HG02610 (cell line): Measurements from ENCODE around the gene ALDH16A1.

ENCODE experiments used
- ATAC-seq: cut with Tn5 transposase; IDR thresholded peaks from one replicate; pipeline ENCODE4 v1.9.1; 2021; ENCODE audit warnings: mild to moderate bottlenecking, moderate library complexity; ENCODE audit not compliant: unreplicated experiment

Gene ALDH16A1

GRCh38 chr19:49453013-49453756, at the start of gene ALDH16A1:
Gene ALDH16A1, plus strand, starts transcription at chr19:49453225. Its CDS starts 107 bp downstream, at chr19:49453332.
- peak; percentile 82 for ATAC-seq

DNA sequence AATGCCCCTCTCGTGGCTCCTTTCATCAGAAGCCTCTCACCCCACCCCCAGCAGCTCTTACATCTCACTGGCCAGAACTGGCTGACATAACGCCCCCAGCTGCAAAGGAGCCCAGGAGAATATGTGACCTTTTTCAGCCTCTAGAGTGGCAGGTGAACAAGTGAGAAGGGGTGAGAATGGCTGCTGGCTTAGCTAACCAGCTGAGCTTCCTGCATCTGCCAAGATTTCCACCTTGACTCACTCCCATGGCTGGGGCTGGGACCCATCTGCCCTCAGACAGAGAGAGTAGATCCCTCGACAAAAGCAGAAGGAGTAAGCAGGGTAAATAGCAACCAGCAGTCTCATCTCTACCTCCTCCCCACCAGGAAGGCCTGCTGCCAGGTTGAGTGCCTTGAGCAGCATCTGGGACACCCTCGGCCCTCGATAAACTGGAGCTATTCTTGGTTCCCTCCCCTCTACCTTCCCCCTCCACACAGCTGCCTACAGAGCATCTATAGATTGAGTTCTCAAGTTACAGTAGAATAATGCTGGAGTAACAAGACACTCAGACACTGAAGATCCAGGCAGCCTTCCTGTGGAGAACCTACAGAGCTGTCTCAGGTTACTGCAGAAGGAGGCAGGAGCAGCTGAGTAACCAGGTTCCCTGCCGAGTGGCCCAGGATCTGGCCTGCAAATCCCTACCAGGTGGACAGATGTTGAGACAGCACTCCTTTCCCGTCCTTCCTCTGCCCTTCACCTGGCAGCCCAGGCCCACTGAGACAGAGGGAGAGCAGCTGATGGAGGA, 49.4 kb upstream of the ALDH16A1 start:
- ATAC-seq, result no peak

GRCh38 chr19:49407079-49407478, 45.9 kb upstream of the ALDH16A1 start:
- ATAC-seq, result no peak

DNA sequence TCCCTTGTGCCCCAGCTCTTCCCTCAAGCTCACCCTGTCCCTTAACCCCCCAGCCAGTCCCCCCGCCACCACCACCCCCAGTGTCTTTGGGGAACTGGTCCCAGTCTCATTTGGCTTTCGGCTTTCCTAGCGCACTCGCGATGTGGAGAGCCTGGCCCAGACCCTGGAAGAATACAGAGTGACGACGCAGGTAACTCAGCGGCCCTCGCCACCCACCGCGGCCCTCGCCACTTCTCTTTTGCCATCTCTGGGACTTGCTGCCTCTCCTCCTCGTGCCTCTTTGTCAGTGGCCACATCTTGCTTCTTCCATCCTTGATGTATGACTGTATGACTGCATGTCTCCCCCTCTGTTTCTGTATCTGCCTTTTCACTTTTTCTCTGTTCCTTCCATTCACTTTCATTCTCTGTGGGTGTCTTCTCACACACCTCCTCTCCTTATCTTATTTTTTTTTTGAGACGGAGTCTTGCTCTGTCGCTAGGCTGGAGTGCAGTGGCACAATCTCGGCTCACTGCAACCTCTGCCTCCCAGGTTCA, 45.5 kb upstream of the ALDH16A1 start:
- ATAC-seq, result no peak

- no peak for ATAC-seq
Measured at GRCh38 chr19:49408816-49409440, 44.1 kb upstream of the ALDH16A1 start.

- no peak for ATAC-seq
Measured at GRCh38 chr19:49409441-49410029, 43.5 kb upstream of the ALDH16A1 start.

GRCh38 chr19:49411681-49412326, 41.2 kb upstream of the ALDH16A1 start:
- ATAC-seq, result no peak

DNA sequence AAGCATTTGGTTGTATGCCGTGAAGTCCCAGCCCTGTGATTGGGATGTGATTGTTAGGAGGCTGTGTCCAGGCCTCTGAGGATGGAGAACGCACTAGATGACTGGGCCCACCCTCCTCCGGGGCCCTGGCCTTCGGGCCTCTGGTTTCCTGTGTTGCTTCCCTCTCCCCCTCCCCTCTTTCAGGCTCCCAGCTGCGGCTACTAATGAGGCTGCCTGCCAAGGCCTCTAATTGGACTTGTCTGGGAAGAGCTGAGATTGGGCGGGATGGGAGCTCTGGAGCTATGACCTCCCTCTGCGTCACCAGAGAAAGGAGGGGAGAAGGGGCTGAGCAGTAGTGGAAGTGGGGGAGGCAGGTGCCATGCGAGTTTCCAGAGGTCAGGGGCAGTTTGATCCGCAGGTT, 39.7 kb upstream of the ALDH16A1 start:
- ATAC-seq, result no peak

GRCh38 chr19:49414256-49414655, 38.8 kb upstream of the ALDH16A1 start:
- no peak for ATAC-seq

- ATAC-seq, result no peak
Measured at GRCh38 chr19:49415102-49415809, 37.8 kb upstream of the ALDH16A1 start.

GRCh38 chr19:49415810-49416200, 37.2 kb upstream of the ALDH16A1 start:
- ATAC-seq, result no peak

- no peak for ATAC-seq
Measured at GRCh38 chr19:49417088-49417487, 35.9 kb upstream of the ALDH16A1 start.

DNA sequence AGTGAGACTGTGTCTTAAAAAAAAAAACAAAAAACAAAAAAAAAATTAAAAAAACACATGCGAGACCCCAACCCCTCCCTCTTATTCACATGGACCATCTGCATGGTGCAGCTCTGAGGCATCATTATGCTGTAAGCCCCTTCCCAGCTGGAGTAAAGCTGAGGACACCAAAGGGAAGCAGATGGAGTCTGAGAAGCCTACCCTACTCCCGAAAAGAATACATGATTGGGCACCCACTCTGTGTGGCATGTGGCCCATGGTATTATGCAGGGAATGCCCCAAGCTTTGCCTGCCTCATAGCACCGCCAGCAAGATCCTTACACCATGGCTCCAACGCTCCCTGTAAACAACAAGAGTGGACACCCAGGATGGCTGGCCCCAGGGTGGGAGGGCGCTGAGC, 34.5 kb upstream of the ALDH16A1 start:
- ATAC-seq, result no peak

DNA sequence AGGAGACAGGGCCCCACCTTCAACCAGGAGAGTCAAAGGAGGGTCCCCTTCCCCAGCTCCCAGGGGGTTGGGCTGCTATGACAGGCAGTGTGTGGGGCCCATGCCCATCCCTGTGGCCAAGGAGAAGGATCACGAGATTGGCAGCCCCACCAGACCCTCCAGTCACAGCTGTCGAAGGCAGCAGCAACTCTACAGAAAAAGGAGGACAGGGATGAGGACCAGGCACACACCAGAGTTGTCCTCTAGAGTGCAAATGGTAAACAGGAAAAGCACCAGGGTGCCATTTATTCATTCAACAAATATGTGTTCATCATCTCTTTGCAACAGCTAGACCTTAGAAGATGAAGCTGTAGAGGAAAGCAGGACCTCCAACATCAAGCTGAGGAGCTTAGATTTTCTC, 33.9 kb upstream of the ALDH16A1 start:
- ATAC-seq, result no peak

DNA sequence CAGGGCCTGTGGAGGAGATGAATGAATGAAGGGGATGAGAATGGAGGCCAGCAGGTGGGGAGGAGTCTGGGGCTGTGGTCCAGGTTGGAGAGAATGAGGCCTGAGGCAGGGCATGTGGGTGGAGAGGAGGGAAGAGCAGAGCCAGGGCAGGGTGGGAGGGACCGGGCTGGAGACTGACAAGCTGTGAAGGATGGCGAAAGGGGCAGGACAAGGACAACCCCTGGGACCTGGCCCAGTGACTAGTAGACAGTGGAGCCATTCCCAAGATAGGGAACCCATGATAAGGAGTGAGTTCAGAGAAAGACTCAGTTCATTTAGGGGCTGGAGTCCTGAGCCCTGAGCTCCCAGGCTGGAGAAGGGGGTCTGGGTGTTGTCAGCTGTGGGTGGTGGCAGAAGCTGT, 32.8 kb upstream of the ALDH16A1 start:
- ATAC-seq, result no peak

DNA sequence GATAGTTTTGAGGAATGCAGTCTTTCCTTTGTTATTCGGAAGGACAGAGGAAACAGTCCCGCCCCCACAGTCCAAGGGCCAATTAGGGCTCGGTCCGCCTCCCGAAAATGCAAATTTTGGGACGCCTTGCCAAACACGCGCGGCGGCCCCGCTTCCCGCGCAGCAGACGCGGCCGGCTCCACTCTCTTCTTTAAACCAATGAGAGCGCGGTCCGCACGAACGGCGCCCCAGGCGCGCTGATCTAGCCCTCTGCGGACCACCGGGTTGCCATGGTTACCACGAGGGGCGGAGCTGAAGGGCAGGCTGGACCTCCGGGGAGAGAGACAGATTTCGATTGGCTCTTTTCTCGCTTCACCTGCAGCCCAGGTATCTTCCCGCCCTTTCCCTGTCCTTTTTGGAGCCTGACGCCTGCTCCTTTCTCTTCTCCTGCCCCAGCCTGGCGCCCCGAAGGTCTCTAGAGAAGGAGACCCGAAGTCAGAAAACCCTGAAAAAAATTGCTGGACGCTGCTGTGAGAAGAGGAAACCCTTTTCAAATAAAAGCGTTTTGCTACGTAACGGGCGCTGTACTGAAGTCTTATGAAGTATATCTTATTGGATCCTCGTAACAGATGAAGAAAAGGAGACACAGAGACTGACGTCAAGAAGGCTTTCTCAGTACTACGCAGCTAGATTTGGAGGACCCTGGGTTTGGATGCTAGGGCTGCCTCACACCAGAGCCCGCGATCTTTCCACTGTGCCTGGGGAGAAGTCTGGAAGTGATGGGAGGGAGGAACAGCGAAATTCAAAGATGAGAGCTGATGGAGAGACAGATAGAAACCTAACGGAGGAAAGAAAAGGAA, 31.8 kb upstream of the ALDH16A1 start:
- ATAC-seq, result no peak

DNA sequence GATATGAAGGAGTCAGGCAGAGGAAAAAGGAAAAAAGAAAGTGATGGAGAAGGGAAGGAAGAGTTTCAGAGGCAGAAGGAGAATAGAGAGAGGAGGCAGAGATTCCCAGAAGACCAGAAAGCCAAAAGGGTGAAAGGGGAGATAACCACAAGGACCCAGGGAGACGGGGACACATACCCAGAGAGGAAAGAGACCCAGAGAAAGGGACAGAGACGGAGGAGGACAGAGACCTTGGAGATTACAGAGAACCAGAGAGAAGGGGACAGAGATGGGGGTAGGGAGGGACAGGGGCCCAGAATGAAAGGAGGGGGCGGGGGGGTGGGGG, 31.2 kb upstream of the ALDH16A1 start:
- no peak for ATAC-seq

GRCh38 chr19:49422407-49423070, 30.5 kb upstream of the ALDH16A1 start:
- ATAC-seq, result no peak
